ENCODE results near the gene UVRAG.

Gene UVRAG

GRCh38 chr11:76148231-76148630 is 333.2 kb downstream of the UVRAG start:
- no peak for DNase-seq (ENCODE audit: low read depth)
- TF ChIP-seq CTCF (IDR thresholded peaks at IDR 0.05; ENCODE audit: control insufficient read depth, insufficient read depth, low read depth, low read length, missing control alignments) = no peak
- H3K4me3 ChIP-seq (ENCODE audit: control insufficient read depth, low read depth, low read length) = no peak overlapping the region

GRCh38 chr11:76148941-76149613 is 334.1 kb downstream of the UVRAG start:
- no peak overlapping the region for H3K4me3 ChIP-seq (ENCODE audit: control insufficient read depth, low read depth, low read length)
- no peak for TF ChIP-seq CTCF (IDR thresholded peaks at IDR 0.05; ENCODE audit: control insufficient read depth, insufficient read depth, low read depth, low read length, missing control alignments)
- no peak for DNase-seq (ENCODE audit: low read depth)

- H3K4me3 ChIP-seq (ENCODE audit: control insufficient read depth, low read depth, low read length) = no peak overlapping the region
- DNase-seq (ENCODE audit: low read depth) = no peak
- no peak for TF ChIP-seq CTCF (IDR thresholded peaks at IDR 0.05; ENCODE audit: control insufficient read depth, insufficient read depth, low read depth, low read length, missing control alignments)
Observed at GRCh38 chr11:76149713-76150112, 334.7 kb downstream of the UVRAG start.

GRCh38 chr11:76150141-76150540 is 335.1 kb downstream of the UVRAG start:
- DNase-seq (ENCODE audit: low read depth) = no peak
- no peak for TF ChIP-seq CTCF (IDR thresholded peaks at IDR 0.05; ENCODE audit: control insufficient read depth, insufficient read depth, low read depth, low read length, missing control alignments)
- H3K4me3 ChIP-seq (ENCODE audit: control insufficient read depth, low read depth, low read length) = no peak overlapping the region

- DNase-seq (ENCODE audit: low read depth) = no peak
- no peak overlapping the region for H3K4me3 ChIP-seq (ENCODE audit: control insufficient read depth, low read depth, low read length)
Observed at GRCh38 chr11:76151556-76152085, 336.6 kb downstream of the UVRAG start.

GRCh38 chr11:76152086-76152681 is 337.2 kb downstream of the UVRAG start:
- H3K4me3 ChIP-seq (ENCODE audit: control insufficient read depth, low read depth, low read length) = peak overlapping the region; percentile 24
- peak; percentile 17 for DNase-seq (ENCODE audit: low read depth)
- TF ChIP-seq CTCF (IDR thresholded peaks at IDR 0.05; ENCODE audit: control insufficient read depth, insufficient read depth, low read depth, low read length, missing control alignments) = peak; percentile 95

More at GRCh38 chr11:76151556-76152085, 336.6 kb downstream of the UVRAG start:
- TF ChIP-seq CTCF (IDR thresholded peaks at IDR 0.05; ENCODE audit: control insufficient read depth, insufficient read depth, low read depth, low read length, missing control alignments) = no peak

Measured in AG09309 (cell line).